HepG2 (cell line): ENCODE data around the gene DENND10. TPM values are rescaled to one million over a fixed set of nuclear protein-coding genes. Genes with fewer than 3 reads are reported as not detected.

Source experiments
- ATF7-NPFF ChIP-seq: sonication (generic); formaldehyde crosslinking; IDR thresholded peaks from 2 replicates; pipeline ENCODE4 v1.8.1; 2023; ENCODE audit warnings: mild to moderate bottlenecking, low read depth, missing genetic modification reagents, moderate library complexity
- ELF1 ChIP-seq: sonication (generic); formaldehyde crosslinking; IDR thresholded peaks from 2 replicates; pipeline ENCODE4 v1.4.0; 2020; ENCODE audit warnings: missing genetic modification reagents
- FOXA1 ChIP-seq, 2 experiments: fragments of 450-650 bp in 1 of 2; sonication (generic) in 1 of 2; formaldehyde crosslinking in 1 of 2; IDR thresholded peaks; 2 replicates each; pipeline versions ENCODE4 v1.4.0 to v1.6.1; 2016 to 2020; ENCODE audit warnings: missing genetic modification reagents in 1 of 2
- JUNB ChIP-seq: sonication (generic); formaldehyde crosslinking; IDR thresholded peaks from 2 replicates; pipeline ENCODE4 v1.8.0; 2022; ENCODE audit warnings: missing genetic modification reagents, mild to moderate bottlenecking, borderline replicate concordance
- KAT8 ChIP-seq: IDR thresholded peaks from 2 replicates; pipeline ENCODE4 v1.6.1; 2016; ENCODE audit warnings: missing genetic modification reagents, missing compliant biosample characterization
- MATR3 ChIP-seq: sonication (generic); formaldehyde crosslinking; IDR thresholded peaks from 2 replicates; pipeline ENCODE4 v1.4.0; 2020; ENCODE audit warnings: missing genetic modification reagents
- MBNL3 ChIP-seq: fragments of 250-450 bp; sonication (Bioruptor Pico); conservative IDR thresholded peaks from 2 replicates; pipeline ENCODE4 v1.8.0; 2022; ENCODE audit warnings: mild to moderate bottlenecking, inconsistent platforms
- MIXL1 ChIP-seq: IDR thresholded peaks from 2 replicates; pipeline ENCODE4 v1.6.1; 2016
- MTA3 ChIP-seq: sonication (generic); formaldehyde crosslinking; IDR thresholded peaks from 2 replicates; pipeline ENCODE4 v1.4.0; 2020; ENCODE audit warnings: missing genetic modification reagents
- NONO ChIP-seq, 2 experiments: fragments of 450-650 bp in 1 of 2; sonication (generic) in 1 of 2; formaldehyde crosslinking in 1 of 2; IDR thresholded peaks in 1 of 2; conservative IDR thresholded peaks in 1 of 2; 2 replicates each; pipeline versions ENCODE4 v1.6.1 to v1.8.0; 2017 to 2022; ENCODE audit warnings: mild to moderate bottlenecking in 1 of 2, missing genetic modification reagents in 1 of 2, moderate library complexity in 1 of 2
- PAXIP1 ChIP-seq: sonication (generic); formaldehyde crosslinking; conservative IDR thresholded peaks from 2 replicates; pipeline ENCODE4 v1.4.0; 2020; ENCODE audit warnings: mild to moderate bottlenecking, missing genetic modification reagents, moderate library complexity
- POLR2A ChIP-seq, 2 experiments: IDR thresholded peaks; 2 replicates each; pipeline ENCODE4 v1.6.1; 2011; ENCODE audit warnings: low read depth in 2 of 2, low read length in 2 of 2, mild to moderate bottlenecking in 1 of 2, moderate library complexity in 1 of 2; ENCODE audit not compliant: insufficient read depth in 1 of 2
- SMAD9 ChIP-seq: sonication (generic); formaldehyde crosslinking; IDR thresholded peaks from 2 replicates; pipeline ENCODE4 v1.5.1; 2020; ENCODE audit warnings: mild to moderate bottlenecking, missing genetic modification reagents
- TEAD2 ChIP-seq: sonication (generic); formaldehyde crosslinking; IDR thresholded peaks from 2 replicates; pipeline ENCODE4 v1.9.0; 2021; ENCODE audit warnings: missing genetic modification reagents
- TFDP2 ChIP-seq: sonication (generic); formaldehyde crosslinking; IDR thresholded peaks from 2 replicates; pipeline ENCODE4 v1.4.0; 2020; ENCODE audit warnings: missing genetic modification reagents
- THAP11 ChIP-seq: IDR thresholded peaks from 2 replicates; pipeline ENCODE4 v1.6.1; 2016; ENCODE audit warnings: missing biosample characterization, missing genetic modification reagents
- WIZ ChIP-seq: sonication (generic); formaldehyde crosslinking; IDR thresholded peaks from 2 replicates; pipeline ENCODE4 v1.5.1; 2020; ENCODE audit warnings: mild to moderate bottlenecking, missing genetic modification reagents
- ZNF263 ChIP-seq: sonication (generic); formaldehyde crosslinking; IDR thresholded peaks from 2 replicates; pipeline ENCODE4 v1.4.0; 2020; ENCODE audit warnings: missing genetic modification reagents
- ZNF264 ChIP-seq: sonication (generic); formaldehyde crosslinking; IDR thresholded peaks from 2 replicates; pipeline ENCODE4 v1.4.0; 2020; ENCODE audit warnings: missing genetic modification reagents
- ZNF605 ChIP-seq: sonication (generic); formaldehyde crosslinking; IDR thresholded peaks from 2 replicates; pipeline ENCODE4 v1.8.0; 2022; ENCODE audit warnings: mild to moderate bottlenecking, missing genetic modification reagents
- ZNF710 ChIP-seq: sonication (generic); formaldehyde crosslinking; IDR thresholded peaks from 2 replicates; pipeline ENCODE4 v1.5.0; 2020; ENCODE audit warnings: mild to moderate bottlenecking, missing genetic modification reagents, borderline replicate concordance
- ZNF713 ChIP-seq: sonication (generic); formaldehyde crosslinking; IDR thresholded peaks from 2 replicates; pipeline ENCODE4 v1.4.0; 2020; ENCODE audit warnings: mild to moderate bottlenecking, missing genetic modification reagents
- ZNF746 ChIP-seq: sonication (generic); formaldehyde crosslinking; IDR thresholded peaks from 2 replicates; pipeline ENCODE4 v1.8.0; 2022; ENCODE audit warnings: mild to moderate bottlenecking, missing genetic modification reagents
- ZSCAN29 ChIP-seq: sonication (generic); formaldehyde crosslinking; conservative IDR thresholded peaks from 2 replicates; pipeline ENCODE4 v1.4.0; 2020; ENCODE audit warnings: mild to moderate bottlenecking, missing genetic modification reagents
- ZSCAN9 ChIP-seq: IDR thresholded peaks from 2 replicates; pipeline ENCODE4 v1.6.1; 2016; ENCODE audit warnings: borderline replicate concordance
- polyA plus RNA-seq, 8 experiments: library from polyadenylated mRNA; depleted of rRNA in 3 of 8; stranded (reverse) in 7 of 8; unstranded in 1 of 8; fragments of >200 nt; fragmentation: Illumina TruSeq in 4 of 8; extraction: Trizol in 4 of 8; gene quantifications; 2 replicates each; pipeline versions ENCODE4 v1.2.1 to v1.2.3, GENCODE V29; 2011 to 2016; ENCODE audit warnings: low read depth in 4 of 8, missing spikeins in 1 of 8, mixed read lengths in 1 of 8; ENCODE audit not compliant: insufficient read depth in 1 of 8
- total RNA-seq, 5 experiments: library from RNA; depleted of rRNA; stranded (reverse); fragments of >200 nt; fragmentation: Illumina TruSeq; extraction: Trizol; gene quantifications; 2 replicates each; pipeline ENCODE4 v1.2.3, GENCODE V29; 2016; ENCODE audit warnings: low read depth in 1 of 5

DENND10 gene
- total and polyA plus RNA-seq, 2 of the 13 experiments (the other 11 are each of a cell fraction or from before 2014, with no cell fraction given), result 43.7 to 78.8 TPM

GRCh38 chr10:119113751-119114732 lies 10.1 kb downstream of the DENND10 start (continued):
- TF ChIP-seq ZNF263 (CRISPR knock-in tag), result no peak
- peak; percentile 74 for TF ChIP-seq ZNF605 (CRISPR knock-in tag)
- peak; percentile 58; the same call in 1 of the 2 replicates for TF ChIP-seq ZNF746
- peak; percentile 79 for TF ChIP-seq ZSCAN9 (CRISPR knock-in tag)
- TF ChIP-seq TEAD2 (CRISPR knock-in tag), result no peak
- no peak for TF ChIP-seq MTA3 (CRISPR knock-in tag)
- TF ChIP-seq JUNB, result peak; percentile 78; the same call in 1 of the 2 replicates
- TF ChIP-seq THAP11 (CRISPR knock-in tag), result peak; percentile 75
- peak; percentile 80 for TF ChIP-seq KAT8 (CRISPR knock-in tag)
- TF ChIP-seq FOXA1 (IDR thresholded peaks at IDR 0.05), result no peak
- TF ChIP-seq FOXA1 (CRISPR knock-in tag; IDR thresholded peaks at IDR 0.05), result peak; percentile 53
- TF ChIP-seq PAXIP1, result peak; percentile 98
- no peak for TF ChIP-seq MATR3
- TF ChIP-seq ZNF264, result 0 out of 2 replicates have a peak, but pooled peaks have one; percentile 34
- no peak for TF ChIP-seq NONO (IDR thresholded peaks at IDR 0.05)
- TF ChIP-seq NONO (CRISPR knock-in tag; conservative IDR thresholded peaks at IDR 0.05), result no peak
- peak; percentile 45 for TF ChIP-seq ZSCAN29
- peak; percentile 73 for TF ChIP-seq ELF1 (CRISPR knock-in tag)
- TF ChIP-seq TFDP2 (CRISPR knock-in tag), result no peak; the same call in 1 of the 2 replicates
- no peak for TF ChIP-seq ATF7-NPFF (CRISPR knock-in tag)
- TF ChIP-seq MIXL1 (CRISPR knock-in tag), result peak; percentile 78
- no peak for TF ChIP-seq SMAD9 (CRISPR knock-in tag)
- no peak for TF ChIP-seq ZNF710 (CRISPR knock-in tag)
- peak; percentile 46 to 78; a peak in 2 of 4 replicates for TF ChIP-seq POLR2A (IDR thresholded peaks at IDR 0.05; ENCODE audit: insufficient read depth in 1 of 2, low read depth in 2 of 2, low read length in 2 of 2)
- TF ChIP-seq MBNL3, result no peak
- no peak for TF ChIP-seq ZNF713 (CRISPR knock-in tag)
- no peak for TF ChIP-seq WIZ
